Common myeloid progenitor, CD34-positive (primary cell): Measurements from ENCODE around the gene VWF.

ENCODE experiments used
- CTCF ChIA-PET: fragments of 350-600 bp; sonication (Branson Sonifier 250); formaldehyde crosslinking; loops from one replicate; lab custom pipeline; 2021; ENCODE audit warnings: antibody characterized with exemption; lab: Charles Lee
- POLR2A ChIA-PET: fragments of 350-600 bp; sonication (Branson Sonifier 250); formaldehyde crosslinking; loops from one replicate; lab custom pipeline; 2021; ENCODE audit warnings: antibody characterized with exemption; lab: Charles Lee
- DNase-seq, 3 donors: peaks; one replicate each; pipeline versions ENCODE4 v3.0.0 to v3.0.0-alpha.2; 2013
- H3K27ac ChIP-seq, 2 experiments: 1 replicate in 1 of 2; 2 replicates in 1 of 2; pipeline ENCODE4 v1.7.0; 2013; ENCODE audit warnings: inconsistent platforms in 2 of 2, low read length in 2 of 2, mild to moderate bottlenecking in 2 of 2, low read depth in 1 of 2, moderate library complexity in 1 of 2; ENCODE audit not compliant: severe bottlenecking in 2 of 2, insufficient read depth in 1 of 2, poor library complexity in 1 of 2
- H3K27me3 ChIP-seq, 5 experiments: replicated peaks in 2 of 5; 1 replicate in 3 of 5; 2 replicates in 2 of 5; pipeline versions ENCODE4 v1.6.1 to v1.7.0; 2013; ENCODE audit warnings: low read length in 4 of 5, mild to moderate bottlenecking in 2 of 5, moderate library complexity in 2 of 5, inconsistent platforms in 1 of 5; ENCODE audit not compliant: insufficient read depth in 5 of 5, control insufficient read depth in 4 of 5
- H3K36me3 ChIP-seq, 4 experiments: 1 replicate in 2 of 4; 2 replicates in 2 of 4; pipeline versions ENCODE4 v1.6.1 to v1.7.0; 2013; ENCODE audit warnings: low read length in 3 of 4, control low read depth in 1 of 4, mild to moderate bottlenecking in 1 of 4; ENCODE audit not compliant: control insufficient read depth in 4 of 4, insufficient read depth in 4 of 4
- H3K4me1 ChIP-seq, 4 experiments: 1 replicate in 3 of 4; 2 replicates in 1 of 4; pipeline versions ENCODE4 v1.6.1 to v1.7.1; 2013; ENCODE audit warnings: low read length in 3 of 4, mild to moderate bottlenecking in 3 of 4, control low read depth in 1 of 4, inconsistent platforms in 1 of 4, moderate library complexity in 1 of 4; ENCODE audit not compliant: control insufficient read depth in 4 of 4, insufficient read depth in 4 of 4; ENCODE audit errors: control extremely low read depth in 1 of 4
- H3K4me3 ChIP-seq, 7 experiments: 1 replicate in 4 of 7; 2 replicates in 3 of 7; pipeline versions ENCODE4 v1.5.1 to v1.7.0; 2013; ENCODE audit warnings: mild to moderate bottlenecking in 7 of 7, low read length in 6 of 7, moderate library complexity in 6 of 7, inconsistent platforms in 2 of 7, low read depth in 2 of 7, control low read depth in 1 of 7; ENCODE audit not compliant: insufficient read depth in 4 of 7, control insufficient read depth in 1 of 7; ENCODE audit errors: extremely low read depth in 1 of 7
- H3K9me3 ChIP-seq, 5 experiments: 1 replicate in 4 of 5; 2 replicates in 1 of 5; pipeline versions ENCODE4 v1.6.1 to v1.7.1; 2013; ENCODE audit warnings: low read length in 4 of 5, mild to moderate bottlenecking in 2 of 5, inconsistent platforms in 1 of 5, low read depth in 1 of 5, moderate library complexity in 1 of 5; ENCODE audit not compliant: control insufficient read depth in 4 of 5, insufficient read depth in 2 of 5; ENCODE audit errors: control extremely low read depth in 1 of 5
- WGBS: methylation state at CpG from one replicate; pipeline ENCODE4 v1.1.5; 2013; ENCODE audit not compliant: insufficient coverage; 5-methylcytosine and 5-hydroxymethylcytosine counted together

VWF gene

GRCh38 chr12:6074979-6075585 lies 49.4 kb downstream of the VWF start:
- Histone ChIP-seq H3K27ac (peak overlapping the region in 1 of 2 experiments; percentile 50), H3K9me3 (no peaks in the 10 kb centered on the region), H3K4me1 (peaks cover 19 to 49% (median 38%) of the 10 kb centered on the region in 4 experiments), H3K36me3 (no peaks in the 10 kb centered on the region), H3K27me3 (no peaks in the 10 kb centered on the region), H3K4me3 (peak overlapping the region in 6 of 7 experiments; percentile 19 to 69 (median 51))
- POLR2A ChIA-PET = interaction anchor here (1.4 kb wide), 1 partner anchor 155 kb away, joined by 3 read pairs; no protein-coding TSS in a partner anchor
- CTCF ChIA-PET = interaction anchor here (0.7 to 3.4 kb wide), 11 partner anchors 10 to 201 kb away, joined by 3 to 13 read pairs (median 5); no protein-coding TSS in a partner anchor
- WGBS = under 1% methylated on average over 22 of the region's 31 CpGs
- peak; percentile 68 to 84 (median 73) for DNase-seq

- no peaks in the 10 kb centered on the region for H3K9me3 ChIP-seq
- peak overlapping the region in 1 of 2 experiments; percentile 50 for H3K27ac ChIP-seq
- WGBS = 0% methylated on average over 2 of the region's 4 CpGs
- ChIA-PET CTCF (interaction anchor here (0.5 to 3.4 kb wide), 9 partner anchors 10 to 212 kb away, joined by 3 to 13 read pairs (median 3); no protein-coding TSS in a partner anchor), POLR2A (interaction anchor here (0.6 to 1.4 kb wide), 2 partner anchors 156 to 288 kb away, joined by 3 to 4 read pairs; no protein-coding TSS in a partner anchor)
- H3K4me1 ChIP-seq = peaks cover 19 to 53% (median 40%) of the 10 kb centered on the region in 4 experiments
- H3K36me3 ChIP-seq = no peaks in the 10 kb centered on the region
- peak overlapping the region in 5 of 7 experiments; percentile 4 to 69 (median 48) for H3K4me3 ChIP-seq
- DNase-seq = peak; percentile 45 to 87 (median 82)
- H3K27me3 ChIP-seq = no peaks in the 10 kb centered on the region
Observed at GRCh38 chr12:6074427-6074826, 50.0 kb downstream of the VWF start.

- CTCF ChIA-PET = interaction anchor here (1.0 to 3.4 kb wide), 8 partner anchors 9 to 210 kb away, joined by 3 to 13 read pairs (median 4); partner anchors contain the start of gene VWF
- 86% methylated on average over 6 of the region's 7 CpGs for whole genome bisulfite sequencing
- H3K4me1 ChIP-seq = peaks cover 19 to 59% (median 44%) of the 10 kb centered on the region in 4 experiments
Observed at GRCh38 chr12:6073426-6073825, 51.0 kb downstream of the VWF start.

GRCh38 chr12:6072302-6072752 lies 52.1 kb downstream of the VWF start:
- Histone ChIP-seq H3K36me3 (no peaks in the 10 kb centered on the region), H3K27ac (no peak overlapping the region), H3K4me3 (no peak overlapping the region), H3K4me1 (peaks cover 19 to 59% (median 44%) of the 10 kb centered on the region in 4 experiments), H3K9me3 (no peaks in the 10 kb centered on the region), H3K27me3 (no peaks in the 10 kb centered on the region)
- DNase-seq = no peak
- 96% methylated on average over 5 of the region's 10 CpGs for WGBS
- ChIA-PET CTCF (interaction anchor here (0.6 to 2.7 kb wide), 13 partner anchors 15 to 207 kb away, joined by 3 to 13 read pairs (median 3); partner anchors contain the start of gene VWF), POLR2A (no interaction called here)

More at GRCh38 chr12:6073426-6073825, 51.0 kb downstream of the VWF start:
- H3K4me3 ChIP-seq = no peak overlapping the region
- no peaks in the 10 kb centered on the region for H3K9me3 ChIP-seq
- no peak overlapping the region for H3K27ac ChIP-seq
- POLR2A ChIA-PET = no interaction called here
- H3K27me3 ChIP-seq = no peaks in the 10 kb centered on the region
- H3K36me3 ChIP-seq = no peaks in the 10 kb centered on the region
- DNase-seq = no peak

GRCh38 chr12:6071589-6071988 lies 52.9 kb downstream of the VWF start:
- H3K36me3 ChIP-seq = no peaks in the 10 kb centered on the region
- H3K9me3 ChIP-seq = no peaks in the 10 kb centered on the region
- 92% methylated on average over 4 of the region's 4 CpGs for WGBS
- ChIA-PET CTCF (interaction anchor here (0.8 to 2.8 kb wide), 10 partner anchors 13 to 207 kb away, joined by 3 to 14 read pairs (median 4); no protein-coding TSS in a partner anchor), POLR2A (no interaction called here)
- no peak for DNase-seq
- no peaks in the 10 kb centered on the region for H3K27me3 ChIP-seq
- H3K4me1 ChIP-seq = peaks cover 19 to 56% (median 43%) of the 10 kb centered on the region in 4 experiments
- no peak overlapping the region for H3K4me3 ChIP-seq
- no peak overlapping the region for H3K27ac ChIP-seq

- WGBS = 98% methylated on average over 11 of the region's 11 CpGs
- CTCF ChIA-PET = interaction anchor here (0.7 to 2.8 kb wide), 11 partner anchors 12 to 213 kb away, joined by 3 to 14 read pairs (median 4); no protein-coding TSS in a partner anchor
- peaks cover 10 to 49% (median 36%) of the 10 kb centered on the region in 4 experiments for H3K4me1 ChIP-seq
Observed at GRCh38 chr12:6070472-6071257, 53.8 kb downstream of the VWF start.

More at GRCh38 chr12:6070472-6071257, 53.8 kb downstream of the VWF start:
- H3K36me3 ChIP-seq = no peaks in the 10 kb centered on the region
- H3K27me3 ChIP-seq = no peaks in the 10 kb centered on the region
- POLR2A ChIA-PET = no interaction called here
- H3K4me3 ChIP-seq = no peak overlapping the region
- no peak overlapping the region for H3K27ac ChIP-seq
- H3K9me3 ChIP-seq = no peaks in the 10 kb centered on the region
- DNase-seq = no peak
